ENCODE measurements around the gene KRT12.

KRT12 gene

DNA sequence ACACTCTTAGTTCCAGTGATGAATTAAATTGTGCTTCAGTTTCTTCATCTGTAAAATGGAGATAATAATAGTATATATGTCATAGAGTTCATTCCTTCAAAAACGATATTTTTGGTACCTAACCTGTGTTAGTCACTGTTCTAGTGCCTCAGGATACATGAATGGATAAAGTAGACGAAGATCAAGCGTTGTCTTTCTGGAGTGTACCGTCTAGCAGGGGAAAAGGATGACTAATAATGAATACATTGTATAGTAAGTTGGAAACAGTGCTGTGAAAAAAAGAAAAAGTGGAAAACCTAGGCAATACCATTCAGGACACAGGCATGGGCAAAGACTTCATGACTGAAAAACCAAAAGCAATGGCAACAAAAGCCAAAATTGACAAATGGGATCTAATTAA lies 53.2 kb downstream of the KRT12 start:
- no peak for FAIRE-seq

DNA sequence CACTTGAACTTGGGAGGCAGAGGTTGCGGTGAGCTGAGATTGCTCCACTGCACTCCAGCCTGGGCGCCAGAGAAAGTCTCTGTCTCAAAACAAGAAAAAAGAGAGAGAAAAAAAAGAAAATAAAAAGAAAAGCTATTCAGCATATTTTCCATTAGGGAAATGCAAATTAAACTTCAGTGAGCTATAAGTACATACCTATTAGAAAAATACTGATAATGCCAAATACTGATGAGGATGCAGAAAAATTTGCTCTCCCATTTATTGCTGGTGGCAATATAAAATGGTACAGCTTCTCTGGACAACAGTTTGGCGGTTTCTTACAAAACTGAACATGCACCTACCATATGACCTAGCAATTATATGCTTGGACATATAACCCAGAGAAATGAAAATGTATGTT lies 54.4 kb downstream of the KRT12 start:
- FAIRE-seq, result no peak

Measured in G401.6 (cell line).